Endometrium (tissue), 2 donors: ENCODE data around the gene MYDGF.

Experiments used
- FAIRE-seq: peaks from 2 replicates; lab custom pipeline; 2012; peaks lifted over from hg19 to GRCh38; lab: Jason Lieb, UNC
- donor health status: control.
- donor health status: control.

MYDGF gene

DNA sequence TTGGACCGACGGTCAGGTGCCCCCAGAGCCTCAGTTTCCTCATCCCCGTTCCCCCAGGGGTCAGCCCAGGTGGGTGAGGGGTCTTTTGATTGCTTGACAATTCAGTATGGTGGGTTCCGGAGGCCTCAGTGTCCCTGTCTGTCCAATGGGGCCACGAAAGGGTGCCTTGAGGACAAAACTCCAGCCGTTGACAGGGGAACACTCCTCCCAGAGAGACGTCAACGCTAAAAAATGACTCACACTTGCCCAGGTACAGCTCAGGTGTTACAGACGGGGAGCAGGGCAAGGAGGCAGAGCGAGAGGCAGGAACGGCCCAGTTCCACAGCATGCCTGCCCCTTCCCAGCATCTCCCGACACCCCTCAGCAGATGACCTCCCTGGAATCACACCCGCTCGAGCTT is 29.0 kb downstream of the MYDGF start:
- no peak for FAIRE-seq

- FAIRE-seq = no peak
Observed at GRCh38 chr19:4640247-4641000, 29.7 kb downstream of the MYDGF start.

GRCh38 chr19:4639531-4640246 is 30.5 kb downstream of the MYDGF start:
- no peak for FAIRE-seq

DNA sequence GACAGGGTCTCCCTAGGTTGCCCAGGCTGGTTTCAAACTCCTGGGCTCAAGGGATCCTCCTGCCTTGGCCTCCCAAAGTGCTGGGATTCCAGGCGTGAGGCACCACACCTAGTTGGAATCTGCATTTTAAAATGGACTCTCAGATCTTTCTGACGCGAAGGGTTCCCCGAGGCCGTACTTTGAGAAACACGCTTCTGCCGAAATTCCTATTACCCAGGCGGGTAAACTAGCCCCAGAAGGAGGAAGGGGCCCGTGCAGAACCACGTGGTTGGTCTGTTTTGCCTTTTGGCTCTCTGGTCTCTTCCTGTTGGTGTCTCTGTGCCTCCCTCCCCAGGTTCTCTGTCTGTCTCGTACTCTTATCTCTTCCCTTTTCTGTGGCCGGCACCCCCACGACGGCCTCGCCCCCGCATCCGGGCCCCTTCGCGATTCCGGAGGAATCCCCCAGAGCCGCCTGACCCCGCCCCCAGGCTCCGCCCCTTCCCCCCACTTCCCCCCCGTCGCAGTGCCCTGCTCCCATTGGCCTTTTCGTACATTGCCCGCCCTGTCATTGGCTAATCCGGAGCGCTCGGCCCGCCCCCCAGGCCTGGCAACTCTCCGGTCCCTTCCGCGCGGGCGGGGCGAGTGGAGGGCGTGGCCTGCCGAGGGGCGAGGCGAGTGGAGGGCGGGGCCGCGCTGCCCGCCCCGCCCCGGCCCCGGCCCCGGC is 31.2 kb downstream of the MYDGF start, which contains the start of gene TNFAIP8L1:
TNFAIP8L1 (plus strand) TSS at position 689 of the 703 bp plus-strand sequence. CDS start 12,354 bp downstream, outside the sequence.
- no peak for FAIRE-seq

DNA sequence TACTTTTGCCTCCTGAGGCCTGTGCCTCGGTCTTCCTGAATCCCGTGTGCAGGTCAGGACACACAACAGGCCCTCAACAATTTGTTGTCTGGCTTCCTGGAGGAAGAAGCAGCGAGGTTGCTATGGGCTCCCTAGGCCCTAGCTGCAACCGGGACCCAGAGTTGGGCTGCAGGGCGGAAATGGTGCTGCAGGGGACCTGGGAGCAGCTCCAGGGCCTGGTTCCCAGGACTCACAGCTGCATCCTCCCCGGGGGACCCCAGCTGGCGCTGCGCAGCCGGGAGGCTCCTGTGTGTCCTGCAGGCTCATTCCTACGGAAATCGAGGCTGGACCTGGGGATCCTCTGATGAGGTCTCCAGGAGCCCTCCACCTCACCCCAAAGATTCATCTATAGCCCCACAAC is 31.8 kb downstream of the MYDGF start:
- FAIRE-seq = no peak

DNA sequence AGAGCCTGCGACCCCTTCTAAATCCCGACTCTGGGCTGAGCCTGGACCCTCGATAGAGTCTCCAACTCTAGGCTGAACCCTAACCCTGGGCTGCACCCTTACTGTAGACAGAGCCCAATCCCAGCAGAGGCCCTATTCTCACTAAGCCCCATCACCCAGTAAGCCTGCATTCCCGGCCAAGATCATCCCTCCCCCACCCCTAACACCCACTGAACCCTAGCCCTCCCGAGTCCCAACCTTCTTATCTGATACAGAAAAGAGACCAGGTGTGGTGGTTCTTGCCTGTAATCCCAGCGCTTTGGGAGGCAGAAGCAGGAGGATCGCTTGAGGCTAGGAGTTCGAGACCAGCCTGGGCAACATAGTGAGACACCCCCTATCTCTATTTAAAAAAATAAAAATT is 33.4 kb downstream of the MYDGF start:
- no peak for FAIRE-seq

DNA sequence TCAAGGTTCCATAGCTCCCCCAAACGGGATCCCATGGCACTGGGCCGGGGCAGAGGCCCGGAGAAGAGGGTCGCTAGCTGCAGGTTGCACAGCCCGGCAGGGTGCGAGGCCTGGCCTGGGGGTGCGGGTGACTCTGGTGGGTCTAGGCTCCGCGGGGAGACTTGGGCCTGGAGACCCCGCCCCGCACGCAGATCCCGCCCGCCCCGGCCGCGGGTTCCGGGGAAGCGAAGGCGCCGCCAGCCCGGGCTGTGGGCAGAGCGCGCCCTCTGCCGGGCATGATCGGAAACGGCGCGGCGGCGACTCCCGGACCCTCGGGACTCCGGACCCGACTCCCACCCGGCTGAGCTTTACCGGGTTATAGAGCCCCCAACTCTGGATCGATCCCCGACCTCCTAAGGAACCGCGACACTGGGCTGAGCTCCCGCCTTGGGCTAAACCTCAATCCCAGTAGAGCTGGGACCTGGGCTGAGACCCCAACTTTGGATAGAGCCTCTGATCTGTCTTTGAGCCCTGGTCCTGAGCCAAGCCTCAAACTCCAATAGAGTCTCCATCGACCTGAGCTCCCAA is 33.9 kb downstream of the MYDGF start:
- FAIRE-seq = no peak

DNA sequence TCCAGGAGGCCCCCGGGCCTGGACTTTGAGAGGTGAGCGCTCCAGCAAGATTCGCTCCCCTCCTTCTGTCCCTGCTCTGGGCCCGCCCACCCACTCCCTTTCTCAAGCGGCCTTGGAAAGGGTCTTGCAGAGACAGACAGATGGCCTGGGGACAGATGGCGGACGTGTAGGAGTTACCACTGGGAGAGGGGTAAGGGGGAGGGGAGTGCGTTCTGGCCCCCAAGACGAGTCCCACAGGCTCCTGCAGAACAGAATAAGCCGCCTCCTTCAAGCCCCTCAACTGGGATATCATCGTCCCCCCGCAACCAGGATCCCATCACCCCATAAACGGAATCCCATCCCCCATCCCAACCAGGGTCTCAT is 34.4 kb downstream of the MYDGF start:
- no peak for FAIRE-seq

GRCh38 chr19:4633140-4633967 is 36.8 kb downstream of the MYDGF start:
- no peak for FAIRE-seq

DNA sequence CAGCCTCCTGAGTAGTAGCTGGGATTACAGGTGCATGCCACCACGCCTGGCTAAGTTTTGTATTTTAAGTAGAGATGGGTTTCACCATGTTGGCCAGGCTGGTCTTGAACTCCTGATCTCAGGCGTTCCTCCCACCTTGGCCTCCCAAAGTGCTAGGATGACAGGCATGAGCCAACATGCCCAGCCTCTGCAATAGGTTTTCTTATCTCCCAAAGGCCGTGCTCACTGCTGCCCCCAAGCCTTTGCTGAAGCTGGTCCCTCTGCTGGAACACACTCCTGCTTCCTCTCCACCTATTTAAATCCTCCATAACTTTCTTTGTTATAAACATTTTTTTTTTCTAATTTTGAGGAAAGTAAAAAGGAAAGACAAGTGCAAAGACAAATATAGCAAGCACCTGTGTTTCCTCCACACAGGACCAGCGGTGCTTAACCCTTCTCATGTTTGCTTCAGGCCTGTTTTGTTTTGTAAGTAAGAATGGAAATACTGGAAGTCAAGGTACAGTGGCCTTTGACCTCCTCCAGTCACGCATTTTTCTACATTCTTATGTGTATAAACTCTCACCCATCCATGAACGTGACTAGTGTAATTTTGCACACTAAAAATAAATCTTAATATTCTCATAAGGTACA is 45.3 kb downstream of the MYDGF start:
- no peak for FAIRE-seq

DNA sequence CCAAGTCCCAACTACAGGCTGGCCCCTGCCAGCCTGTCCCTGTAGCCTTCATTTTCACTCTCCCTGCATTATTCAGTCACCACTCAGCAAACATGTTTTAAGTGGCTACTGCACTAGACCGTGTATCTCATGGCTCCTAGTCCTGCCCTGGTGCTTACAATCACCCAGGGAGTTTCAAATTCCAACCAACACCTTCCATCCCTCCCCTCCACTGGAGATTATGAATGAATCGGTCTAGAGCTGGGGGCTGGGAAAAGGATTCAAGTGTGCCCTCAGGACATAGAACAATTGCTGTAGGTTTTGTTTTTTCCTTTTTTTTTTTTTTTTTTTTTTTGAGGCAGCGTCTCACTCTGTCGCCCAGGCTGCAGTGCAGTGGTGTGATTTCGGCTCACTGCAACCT is 45.8 kb downstream of the MYDGF start:
- no peak for FAIRE-seq

GRCh38 chr19:4622695-4623421 is 47.3 kb downstream of the MYDGF start:
- no peak for FAIRE-seq

- no peak for FAIRE-seq
Observed at GRCh38 chr19:4620675-4621074, 49.5 kb downstream of the MYDGF start.

DNA sequence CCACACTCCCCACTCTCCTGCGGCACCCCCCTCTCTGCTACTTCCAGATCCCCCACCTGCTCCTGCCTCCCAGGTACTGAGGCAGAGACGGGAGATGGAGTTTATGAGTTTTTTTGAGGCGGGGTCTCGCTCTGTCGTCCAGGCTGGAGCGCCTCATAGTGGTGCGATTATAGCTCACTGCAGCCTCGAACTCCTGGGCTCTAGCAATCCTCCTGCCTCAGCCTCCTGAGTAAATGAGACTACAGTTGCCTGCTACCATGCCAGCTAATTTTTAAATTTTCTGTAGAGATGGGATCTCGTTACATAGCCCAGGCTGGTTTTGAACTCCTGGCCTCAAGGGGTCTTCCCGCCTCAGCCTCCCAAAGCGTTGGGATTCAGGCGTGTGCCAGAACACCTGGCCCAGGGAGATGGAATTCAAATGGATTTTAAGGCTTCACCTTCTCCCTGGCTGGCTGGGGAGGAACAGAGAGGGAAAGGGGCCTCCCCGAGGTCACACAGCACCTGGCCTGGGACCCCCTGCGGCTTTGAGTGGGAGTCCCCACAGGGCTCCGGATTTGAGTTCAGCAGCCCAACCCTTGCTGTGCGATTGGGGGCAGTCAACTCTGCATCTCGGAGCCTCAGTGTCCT is 50.4 kb downstream of the MYDGF start:
- no peak for FAIRE-seq

GRCh38 chr19:4618019-4618418 is 52.1 kb downstream of the MYDGF start:
- FAIRE-seq = no peak

DNA sequence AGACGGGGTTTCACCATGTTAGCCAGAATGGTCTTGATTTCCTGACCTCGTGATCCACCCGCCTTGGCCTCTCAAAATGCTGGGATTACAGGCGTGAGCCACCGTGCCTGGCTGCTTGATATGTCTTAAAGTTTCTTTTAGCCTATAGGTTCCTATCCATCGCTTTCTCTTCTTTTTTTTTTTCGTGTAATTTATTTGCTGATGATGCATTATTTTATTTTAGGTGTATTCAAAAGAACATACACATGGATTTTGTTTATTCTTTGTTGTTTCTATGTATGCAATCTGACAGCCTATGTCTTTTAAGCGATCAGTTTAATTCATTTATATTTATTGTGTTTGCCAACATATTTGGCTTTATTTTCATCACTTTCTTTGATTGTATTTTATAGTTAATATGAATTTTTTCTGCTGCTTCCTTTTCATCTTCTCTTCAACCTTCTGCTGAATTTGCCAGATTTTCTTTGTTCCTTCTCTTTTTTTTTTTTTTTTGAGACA is 56.8 kb downstream of the MYDGF start:
- no peak for FAIRE-seq

GRCh38 chr19:4609878-4610511 is 60.1 kb downstream of the MYDGF start:
- FAIRE-seq = no peak
